ENCODE data around the gene TSPAN9. TPM values are rescaled to one million over a fixed set of nuclear protein-coding genes. Genes with fewer than 3 reads are reported as not detected.

TSPAN9 gene
- total and polyA plus RNA-seq, 9 of the 15 experiments (the other 6 are each of a cell fraction or from before 2014, with no cell fraction given), result 0.23 to 2.1 (median 0.60) TPM; not detected in 2

DNA sequence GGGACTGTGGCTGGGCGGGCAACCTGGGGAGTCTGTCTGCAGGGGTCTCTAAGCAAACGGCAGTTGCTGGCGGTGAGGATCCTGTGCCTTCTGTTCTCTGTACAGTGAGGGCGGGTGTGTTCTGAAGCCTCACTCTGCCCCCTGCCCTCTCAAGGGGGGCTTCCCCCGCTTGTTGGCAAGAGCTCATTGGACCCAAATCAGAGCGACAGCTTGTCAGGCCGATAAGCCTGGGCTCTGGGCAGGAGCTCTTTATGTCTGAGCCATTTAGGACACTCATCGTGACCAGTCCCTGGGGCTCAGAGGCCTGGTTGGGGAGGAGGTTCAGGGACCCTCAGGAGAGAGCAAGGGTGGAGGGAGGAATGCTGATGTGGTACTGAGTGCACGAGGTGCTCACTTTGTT lies 136.0 kb downstream of the TSPAN9 start (continued):
- no peak for TF ChIP-seq ZNF23 (CRISPR knock-in tag; IDR thresholded peaks at IDR 0.05)
- no peak for TF ChIP-seq RHOXF2B (CRISPR knock-in tag; conservative IDR thresholded peaks at IDR 0.05)

DNA sequence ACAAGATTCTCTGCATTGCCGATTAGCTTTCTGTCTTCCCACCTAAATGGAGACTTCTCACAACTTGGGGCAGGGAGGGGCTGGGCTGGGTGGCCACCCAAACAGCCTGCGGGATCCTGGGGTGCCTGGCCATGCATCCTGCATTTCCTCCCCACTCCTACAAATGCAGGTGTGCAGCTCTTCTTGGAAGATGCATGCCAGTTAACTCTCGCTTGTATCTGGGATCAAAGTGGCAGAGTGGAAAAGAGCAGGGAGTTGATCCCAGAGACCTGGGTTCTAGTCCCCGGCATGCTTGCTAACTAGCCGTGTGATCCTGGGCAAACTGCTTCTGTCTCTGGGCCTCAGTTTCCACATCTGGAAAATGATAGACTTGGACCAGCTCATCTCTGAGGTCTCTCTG lies 136.6 kb downstream of the TSPAN9 start:
- BruUV-seq (replicated peaks), result no TSS peak
- no peaks in the 10 kb centered on the region for H3K36me3 ChIP-seq (ENCODE audit: control insufficient read depth, insufficient read depth, low read length)
- H3K27ac ChIP-seq (ENCODE audit: extremely low read depth, low read depth, low read length), result no peak overlapping the region
- H4K20me1 ChIP-seq (replicated peaks; ENCODE audit: control insufficient read depth, insufficient read depth, low read length), result no peaks in the 10 kb centered on the region
- intact Hi-C loops (cut with micrococcal nuclease) (no loop called here), in situ Hi-C loops (cut with MboI) (no loop called here)
- H3K79me2 ChIP-seq (ENCODE audit: control insufficient read depth, insufficient read depth, low read length), result no peaks in the 10 kb centered on the region
- CTCF ChIA-PET (ENCODE audit: low intra/inter-chr PET ratio), result no interaction called here
- FAIRE-seq (no peak), DNase-seq (ENCODE audit: extremely low read depth in 1 of 4, low spot score in 3 of 4) (no peak), ATAC-seq (no peak)
- H3K9me1 ChIP-seq (ENCODE audit: control insufficient read depth, insufficient read depth, low read length), result no peaks in the 10 kb centered on the region
- H2AFZ ChIP-seq (ENCODE audit: low read depth, low read length), result no peak overlapping the region
- WGBS (ENCODE audit: insufficient coverage, low coverage, missing lambda C conversion rate), result 0% methylated on average over 5 of the region's 5 CpGs
- no peak overlapping the region for H3K9ac ChIP-seq (ENCODE audit: insufficient read depth in 1 of 2, low read depth in 2 of 2, low read length in 2 of 2)
- H3K4me1 ChIP-seq (replicated peaks in 1 of 2; ENCODE audit: control insufficient read depth in 2 of 2, insufficient read depth in 2 of 2, low read length in 2 of 2), result no peaks in the 10 kb centered on the region
- POLR2A ChIA-PET, result interaction anchor here (0.6 to 1.2 kb wide), 2 partner anchors 10 to 323 kb away, joined by 4 read pairs; partner anchors contain the start of gene TULP3
- no peaks in the 10 kb centered on the region for H3K9me3 ChIP-seq (replicated peaks; ENCODE audit: control insufficient read depth, insufficient read depth, low read depth, low read length)
- no peak overlapping the region for H3K4me2 ChIP-seq (ENCODE audit: insufficient read depth, low read length)
- H3K27me3 ChIP-seq (ENCODE audit: control insufficient read depth in 2 of 2, insufficient read depth in 2 of 2, low read length in 2 of 2), result peaks cover 3 to 22% of the 10 kb centered on the region in 2 experiments; a peak in 3 of 5 replicates
- H3K4me3 ChIP-seq, result no peak overlapping the region
- TF ChIP-seq ZNF551 (CRISPR knock-in tag; IDR thresholded peaks at IDR 0.05) (no peak), ELF4 (CRISPR knock-in tag; IDR thresholded peaks at IDR 0.05) (no peak), SPI1 (IDR thresholded peaks at IDR 0.05; ENCODE audit: borderline replicate concordance, low read depth, low read length) (no peak), SMAD1 (IDR thresholded peaks at IDR 0.05; ENCODE audit: low read depth, low read length, partially characterized antibody) (no peak), ZNF354B (CRISPR knock-in tag; IDR thresholded peaks at IDR 0.05) (no peak), HNRNPH1 (optimal IDR thresholded peaks at IDR 0.05; ENCODE audit: low read depth, low read length) (no peak), KHSRP (IDR thresholded peaks at IDR 0.05) (no peak), NONO (IDR thresholded peaks at IDR 0.05; ENCODE audit: low read depth in 2 of 2, low read length in 1 of 2) (no peak), EWSR1 (IDR thresholded peaks at IDR 0.05; ENCODE audit: borderline replicate concordance, low read depth, partially characterized antibody) (no peak), XRCC4 (IDR thresholded peaks at IDR 0.05; ENCODE audit: extremely low read depth, insufficient read depth, insufficient read length) (no peak), RHOXF2B (CRISPR knock-in tag; conservative IDR thresholded peaks at IDR 0.05) (no peak), ZNF57 (CRISPR knock-in tag; IDR thresholded peaks at IDR 0.05) (no peak)
- TF ChIP-seq, protein P1, sequence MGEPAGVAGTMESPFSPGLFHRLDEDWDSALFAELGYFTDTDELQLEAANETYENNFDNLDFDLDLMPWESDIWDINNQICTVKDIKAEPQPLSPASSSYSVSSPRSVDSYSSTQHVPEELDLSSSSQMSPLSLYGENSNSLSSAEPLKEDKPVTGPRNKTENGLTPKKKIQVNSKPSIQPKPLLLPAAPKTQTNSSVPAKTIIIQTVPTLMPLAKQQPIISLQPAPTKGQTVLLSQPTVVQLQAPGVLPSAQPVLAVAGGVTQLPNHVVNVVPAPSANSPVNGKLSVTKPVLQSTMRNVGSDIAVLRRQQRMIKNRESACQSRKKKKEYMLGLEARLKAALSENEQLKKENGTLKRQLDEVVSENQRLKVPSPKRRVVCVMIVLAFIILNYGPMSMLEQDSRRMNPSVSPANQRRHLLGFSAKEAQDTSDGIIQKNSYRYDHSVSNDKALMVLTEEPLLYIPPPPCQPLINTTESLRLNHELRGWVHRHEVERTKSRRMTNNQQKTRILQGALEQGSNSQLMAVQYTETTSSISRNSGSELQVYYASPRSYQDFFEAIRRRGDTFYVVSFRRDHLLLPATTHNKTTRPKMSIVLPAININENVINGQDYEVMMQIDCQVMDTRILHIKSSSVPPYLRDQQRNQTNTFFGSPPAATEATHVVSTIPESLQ (CRISPR knock-in tag; IDR thresholded peaks at IDR 0.05), result no peak
- TF ChIP-seq, protein P2, sequence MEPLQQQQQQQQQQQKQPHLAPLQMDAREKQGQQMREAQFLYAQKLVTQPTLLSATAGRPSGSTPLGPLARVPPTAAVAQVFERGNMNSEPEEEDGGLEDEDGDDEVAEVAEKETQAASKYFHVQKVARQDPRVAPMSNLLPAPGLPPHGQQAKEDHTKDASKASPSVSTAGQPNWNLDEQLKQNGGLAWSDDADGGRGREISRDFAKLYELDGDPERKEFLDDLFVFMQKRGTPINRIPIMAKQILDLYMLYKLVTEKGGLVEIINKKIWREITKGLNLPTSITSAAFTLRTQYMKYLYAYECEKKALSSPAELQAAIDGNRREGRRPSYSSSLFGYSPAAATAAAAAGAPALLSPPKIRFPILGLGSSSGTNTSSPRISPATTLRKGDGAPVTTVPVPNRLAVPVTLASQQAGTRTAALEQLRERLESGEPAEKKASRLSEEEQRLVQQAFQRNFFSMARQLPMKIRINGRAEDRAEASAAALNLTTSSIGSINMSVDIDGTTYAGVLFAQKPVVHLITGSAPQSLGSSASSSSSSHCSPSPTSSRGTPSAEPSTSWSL (CRISPR knock-in tag; IDR thresholded peaks at IDR 0.05; ENCODE audit: borderline replicate concordance), result no peak
- TF ChIP-seq, protein P3, sequence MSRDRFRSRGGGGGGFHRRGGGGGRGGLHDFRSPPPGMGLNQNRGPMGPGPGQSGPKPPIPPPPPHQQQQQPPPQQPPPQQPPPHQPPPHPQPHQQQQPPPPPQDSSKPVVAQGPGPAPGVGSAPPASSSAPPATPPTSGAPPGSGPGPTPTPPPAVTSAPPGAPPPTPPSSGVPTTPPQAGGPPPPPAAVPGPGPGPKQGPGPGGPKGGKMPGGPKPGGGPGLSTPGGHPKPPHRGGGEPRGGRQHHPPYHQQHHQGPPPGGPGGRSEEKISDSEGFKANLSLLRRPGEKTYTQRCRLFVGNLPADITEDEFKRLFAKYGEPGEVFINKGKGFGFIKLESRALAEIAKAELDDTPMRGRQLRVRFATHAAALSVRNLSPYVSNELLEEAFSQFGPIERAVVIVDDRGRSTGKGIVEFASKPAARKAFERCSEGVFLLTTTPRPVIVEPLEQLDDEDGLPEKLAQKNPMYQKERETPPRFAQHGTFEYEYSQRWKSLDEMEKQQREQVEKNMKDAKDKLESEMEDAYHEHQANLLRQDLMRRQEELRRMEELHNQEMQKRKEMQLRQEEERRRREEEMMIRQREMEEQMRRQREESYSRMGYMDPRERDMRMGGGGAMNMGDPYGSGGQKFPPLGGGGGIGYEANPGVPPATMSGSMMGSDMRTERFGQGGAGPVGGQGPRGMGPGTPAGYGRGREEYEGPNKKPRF (IDR thresholded peaks at IDR 0.05; ENCODE audit: low read depth, low read length), result no peak

Data from K562 (cell line).